Measurements from ENCODE around the gene POR.
"Not testable (repeated sequence)": the region's sequence is repeated elsewhere in the genome, so short reads cannot be mapped to it uniquely, and the experiment has no call there.

POR gene

GRCh38 chr7:75998038-75998437 lies 83.1 kb downstream of the POR start:
- no peak overlapping the region for H3K4me3 ChIP-seq (replicated peaks in 1 of 2; ENCODE audit: low read depth in 2 of 2, low read length in 2 of 2)
- DNase-seq (ENCODE audit: low read depth in 2 of 2), result no peak
- TF ChIP-seq CTCF (IDR thresholded peaks at IDR 0.05; ENCODE audit: low read depth, low read length), result no peak

- H3K4me3 ChIP-seq (replicated peaks in 1 of 2; ENCODE audit: low read depth in 2 of 2, low read length in 2 of 2), result no peak overlapping the region
- no peak for TF ChIP-seq CTCF (IDR thresholded peaks at IDR 0.05; ENCODE audit: low read depth, low read length)
- no peak for DNase-seq (ENCODE audit: low read depth in 2 of 2)
Observed at GRCh38 chr7:76000566-76000965, 85.6 kb downstream of the POR start.

GRCh38 chr7:76002139-76002538 lies 87.2 kb downstream of the POR start:
- TF ChIP-seq CTCF (IDR thresholded peaks at IDR 0.05; ENCODE audit: low read depth, low read length), result no peak
- DNase-seq (ENCODE audit: low read depth in 2 of 2), result no peak

GRCh38 chr7:76002822-76003221 lies 87.9 kb downstream of the POR start:
- DNase-seq (ENCODE audit: low read depth in 2 of 2), result no peak
- no peak for TF ChIP-seq CTCF (IDR thresholded peaks at IDR 0.05; ENCODE audit: low read depth, low read length)
- H3K4me3 ChIP-seq (replicated peaks in 1 of 2; ENCODE audit: low read depth in 2 of 2, low read length in 2 of 2), result no peak overlapping the region

More at GRCh38 chr7:76002139-76002538, 87.2 kb downstream of the POR start:
- no peak overlapping the region for H3K4me3 ChIP-seq (replicated peaks in 1 of 2; ENCODE audit: low read depth in 2 of 2, low read length in 2 of 2)

- H3K4me3 ChIP-seq (replicated peaks in 1 of 2; ENCODE audit: low read depth in 2 of 2, low read length in 2 of 2), result no peak overlapping the region
- no peak for DNase-seq (ENCODE audit: low read depth in 2 of 2)
- TF ChIP-seq CTCF (IDR thresholded peaks at IDR 0.05; ENCODE audit: low read depth, low read length), result no peak
Observed at GRCh38 chr7:76003351-76003750, 88.4 kb downstream of the POR start.

- DNase-seq (ENCODE audit: low read depth in 2 of 2); H3K4me3 ChIP-seq (replicated peaks in 1 of 2; ENCODE audit: low read depth in 2 of 2, low read length in 2 of 2): not testable (repeated sequence)
Observed at GRCh38 chr7:76005004-76005403, 90.0 kb downstream of the POR start.

- H3K4me3 ChIP-seq (replicated peaks in 1 of 2; ENCODE audit: low read depth in 2 of 2, low read length in 2 of 2), result no peak overlapping the region
- no peak for TF ChIP-seq CTCF (IDR thresholded peaks at IDR 0.05; ENCODE audit: low read depth, low read length)
- DNase-seq (ENCODE audit: low read depth in 2 of 2), result no peak
Observed at GRCh38 chr7:76008156-76008687, 93.3 kb downstream of the POR start.

All from cardiac fibroblast (primary cell).